ENCODE data around the gene CACNB4.
A peak's percentile ranks its signal among the peaks of the same experiment; 100 is the strongest.
"Not testable (repeated sequence)": the region's sequence is repeated elsewhere in the genome, so short reads cannot be mapped to it uniquely, and the experiment has no call there.

Gene CACNB4

GRCh38 chr2:152098496-152099366, at the start of gene CACNB4:
CACNB4 (minus strand) TSS chr2:152099044.
- FAIRE-seq (no peak), DNase-seq (ENCODE audit: low spot score) (no peak)

GRCh38 chr2:152134488-152135280, 35.8 kb upstream of the CACNB4 start:
- DNase-seq (ENCODE audit: low spot score), result peak; percentile 21
- peak; percentile 77 for FAIRE-seq

- FAIRE-seq (peak; percentile 44), DNase-seq (ENCODE audit: low spot score) (no peak)
Observed at GRCh38 chr2:152132306-152132705, 33.5 kb upstream of the CACNB4 start.

GRCh38 chr2:152127628-152128027, 28.8 kb upstream of the CACNB4 start:
- FAIRE-seq (no peak), DNase-seq (ENCODE audit: low spot score) (no peak)

- FAIRE-seq, result no peak
- no peak for DNase-seq (ENCODE audit: low spot score)
Observed at GRCh38 chr2:152126664-152127063, 27.8 kb upstream of the CACNB4 start.

GRCh38 chr2:152122161-152122560, 23.3 kb upstream of the CACNB4 start:
- DNase-seq (ENCODE audit: low spot score) (no peak), FAIRE-seq (no peak)

- DNase-seq (ENCODE audit: low spot score) (no peak), FAIRE-seq (no peak)
Observed at GRCh38 chr2:152120430-152120829, 21.6 kb upstream of the CACNB4 start.

GRCh38 chr2:152115952-152116351, 17.1 kb upstream of the CACNB4 start:
- DNase-seq (ENCODE audit: low spot score), result no peak
- no peak for FAIRE-seq

GRCh38 chr2:152114366-152114765, 15.5 kb upstream of the CACNB4 start:
- FAIRE-seq (no peak), DNase-seq (ENCODE audit: low spot score) (no peak)

- DNase-seq (ENCODE audit: low spot score); FAIRE-seq: not testable (repeated sequence)
Observed at GRCh38 chr2:152107140-152107539, 8.3 kb upstream of the CACNB4 start.

- no peak for DNase-seq (ENCODE audit: low spot score)
- FAIRE-seq, result no peak
Observed at GRCh38 chr2:152106464-152106863, 7.6 kb upstream of the CACNB4 start.

GRCh38 chr2:152103271-152103670, 4.4 kb upstream of the CACNB4 start:
- FAIRE-seq (no peak), DNase-seq (ENCODE audit: low spot score) (no peak)

- no peak for FAIRE-seq
- DNase-seq (ENCODE audit: low spot score), result no peak
Observed at GRCh38 chr2:152100961-152101360, 2.1 kb upstream of the CACNB4 start.

- FAIRE-seq (no peak), DNase-seq (ENCODE audit: low spot score) (no peak)
Observed at GRCh38 chr2:152099367-152100050, 665 bp upstream of the CACNB4 start.

- no peak for DNase-seq (ENCODE audit: low spot score)
- no peak for FAIRE-seq
Observed at GRCh38 chr2:152097801-152098495, 896 bp downstream of the CACNB4 start.

GRCh38 chr2:152097290-152097800, 1.5 kb downstream of the CACNB4 start:
- FAIRE-seq (no peak), DNase-seq (ENCODE audit: low spot score) (peak; percentile 15)

GRCh38 chr2:152095146-152095545, 3.7 kb downstream of the CACNB4 start:
- DNase-seq (ENCODE audit: low spot score) (no peak), FAIRE-seq (no peak)

GRCh38 chr2:152094014-152094413, 4.8 kb downstream of the CACNB4 start:
- no peak for DNase-seq (ENCODE audit: low spot score)
- FAIRE-seq, result no peak

- DNase-seq (ENCODE audit: low spot score) (no peak), FAIRE-seq (no peak)
Observed at GRCh38 chr2:152093464-152093863, 5.4 kb downstream of the CACNB4 start.

GRCh38 chr2:152092095-152092494, 6.7 kb downstream of the CACNB4 start:
- FAIRE-seq (no peak), DNase-seq (ENCODE audit: low spot score) (no peak)

GRCh38 chr2:152090726-152091125, 8.1 kb downstream of the CACNB4 start:
- FAIRE-seq; DNase-seq (ENCODE audit: low spot score): not testable (repeated sequence)

All from RCC 7860 (cell line).